K562 (cell line): ENCODE data around the gene PEX13. TPM values are rescaled to one million over a fixed set of nuclear protein-coding genes. Genes with fewer than 3 reads are reported as not detected.

Source experiments
- ATF3 ChIP-seq, 2 experiments: fragments of 450-650 bp in 1 of 2; sonication (generic) in 1 of 2; formaldehyde crosslinking in 1 of 2; IDR thresholded peaks in 1 of 2; conservative IDR thresholded peaks in 1 of 2; 2 replicates each; pipeline versions ENCODE4 v1.6.1 to v1.8.1; 2016 to 2023; ENCODE audit warnings: mild to moderate bottlenecking in 2 of 2, moderate library complexity in 2 of 2, inconsistent platforms in 1 of 2, missing genetic modification reagents in 1 of 2
- ATF6 ChIP-seq: sonication (generic); formaldehyde crosslinking; IDR thresholded peaks from 2 replicates; pipeline ENCODE4 v1.4.0; 2020; ENCODE audit warnings: mild to moderate bottlenecking, missing genetic modification reagents
- BDP1 ChIP-seq: IDR thresholded peaks from 3 replicates; pipeline ENCODE4 v1.6.1; 2011; ENCODE audit not compliant: insufficient read length, insufficient read depth
- CEBPG ChIP-seq, 3 experiments: fragments of 200-800 bp in 1 of 3; sonication (Bioruptor generic) in 1 of 3; sonication (generic) in 1 of 3; formaldehyde crosslinking in 1 of 3; IDR thresholded peaks in 2 of 3; conservative IDR thresholded peaks in 1 of 3; 2 replicates each; pipeline versions ENCODE4 v1.6.1 to v1.8.0; 2016 to 2022; ENCODE audit warnings: missing compliant biosample characterization in 2 of 3, missing genetic modification characterization in 2 of 3, mild to moderate bottlenecking in 1 of 3, missing genetic modification reagents in 1 of 3
- CGGBP1 ChIP-seq: fragments of 250-450 bp; sonication (Bioruptor Pico); IDR thresholded peaks from 2 replicates; pipeline ENCODE4 v1.9.0; 2021; ENCODE audit warnings: mild to moderate bottlenecking
- ETV1 ChIP-seq: fragments of 450-650 bp; conservative IDR thresholded peaks from 2 replicates; pipeline ENCODE4 v1.6.1; 2016; ENCODE audit warnings: missing genetic modification characterization, control low read depth, low read depth, missing compliant biosample characterization
- FOXA3 ChIP-seq, 2 experiments: fragments of 450-650 bp in 1 of 2; sonication (generic) in 1 of 2; formaldehyde crosslinking; IDR thresholded peaks in 1 of 2; conservative IDR thresholded peaks in 1 of 2; 2 replicates each; pipeline versions ENCODE4 v1.4.0 to v1.8.0; 2020 to 2022; ENCODE audit warnings: mild to moderate bottlenecking in 2 of 2, missing genetic modification reagents in 1 of 2
- KLF10 ChIP-seq: fragments of 250-450 bp; sonication (Bioruptor Pico); IDR thresholded peaks from 2 replicates; pipeline ENCODE4 v1.6.1; 2021; ENCODE audit warnings: matching md5 sums
- STAT5A ChIP-seq: IDR thresholded peaks from 2 replicates; pipeline ENCODE4 v1.6.1; 2012; ENCODE audit warnings: low read length, inconsistent platforms, borderline replicate concordance
- TRIM24 ChIP-seq, 2 experiments: fragments of 450-650 bp; IDR thresholded peaks; 2 replicates each; pipeline ENCODE4 v1.6.1; 2016
- TRIM28 ChIP-seq: fragments of 450-650 bp; IDR thresholded peaks from 2 replicates; pipeline ENCODE4 v1.6.1; 2017
- ZFP30 ChIP-seq: fragments of 250-450 bp; sonication (Bioruptor Pico); IDR thresholded peaks from 2 replicates; pipeline ENCODE4 v1.8.0; 2022; ENCODE audit warnings: moderate library complexity, mild to moderate bottlenecking, inconsistent platforms, borderline replicate concordance
- ZNF174 ChIP-seq: fragments of 250-450 bp; sonication (Bioruptor Pico); IDR thresholded peaks from 2 replicates; pipeline ENCODE4 v1.4.0; 2020; ENCODE audit warnings: mild to moderate bottlenecking
- ZNF717 ChIP-seq: fragments of 250-450 bp; sonication (Bioruptor Pico); IDR thresholded peaks from 2 replicates; pipeline ENCODE4 v1.5.0; 2021
- ZNF77 ChIP-seq: fragments of 250-450 bp; sonication (Bioruptor Pico); IDR thresholded peaks from 2 replicates; pipeline ENCODE4 v1.5.0; 2020
- ZSCAN29 ChIP-seq: fragments of 450-650 bp; IDR thresholded peaks from 2 replicates; pipeline ENCODE4 v1.6.1; 2017
- ZSCAN32 ChIP-seq: fragments of 450-650 bp; formaldehyde crosslinking; IDR thresholded peaks from 2 replicates; pipeline ENCODE4 v1.4.0; 2020; ENCODE audit warnings: mild to moderate bottlenecking, moderate library complexity
- polyA plus RNA-seq, 8 experiments: library from polyadenylated mRNA; depleted of rRNA in 4 of 8; stranded (reverse) in 5 of 8; unstranded in 3 of 8; fragments of >200 nt; fragmentation: Nextera tagmentation in 2 of 8; fragmentation: Illumina TruSeq in 1 of 8; extraction: Ambion mirVana in 2 of 8; extraction: Trizol in 1 of 8; gene quantifications; 2 replicates each; pipeline versions ENCODE4 v1.2.1 to v1.2.3, GENCODE V29; 2011 to 2014; ENCODE audit warnings: inconsistent platforms in 1 of 8, missing spikeins in 1 of 8
- total RNA-seq, 7 experiments: library from RNA; depleted of rRNA in 6 of 7; stranded (reverse); fragments of >200 nt in 6 of 7; fragmentation: Illumina TruSeq in 2 of 7; extraction: Trizol in 2 of 7; gene quantifications; 2 replicates each; pipeline versions ENCODE4 v1.2.1 to v1.2.3, GENCODE V29; 2011 to 2021; ENCODE audit warnings: low replicate concordance in 1 of 7

Gene PEX13
- total and polyA plus RNA-seq, 9 of the 15 experiments (the other 6 are each of a cell fraction or from before 2014, with no cell fraction given), result 4.0 to 30.4 (median 18.8) TPM

GRCh38 chr2:60989259-60989658, 28.3 kb upstream of the PEX13 start (continued):
- TF ChIP-seq BDP1 (no peak), ZSCAN29 (no peak), TRIM24 (IDR thresholded peaks at IDR 0.05) (peak in 1 of 2 experiments; percentile 72; a peak in 1 of 4 replicates), ZNF717 (CRISPR knock-in tag) (no peak), ZNF77 (CRISPR knock-in tag) (no peak), KLF10 (CRISPR knock-in tag) (no peak), STAT5A (no peak), ZFP30 (CRISPR knock-in tag) (no peak), FOXA3 (CRISPR knock-in tag; conservative IDR thresholded peaks at IDR 0.05 in 1 of 2, IDR thresholded peaks at IDR 0.05 in 1 of 2) (peak in 1 of 2 experiments; percentile 74; a peak in 3 of 4 replicates), ZSCAN32 (CRISPR knock-in tag) (no peak), CEBPG (CRISPR knock-in tag; IDR thresholded peaks at IDR 0.05) (no peak), CEBPG (tag; conservative IDR thresholded peaks at IDR 0.05 in 1 of 2, IDR thresholded peaks at IDR 0.05 in 1 of 2) (peak in 1 of 2 experiments; percentile 82; a peak in 2 of 4 replicates), ATF6 (no peak), ZNF174 (CRISPR knock-in tag) (no peak), TRIM28 (no peak), ETV1 (tag) (no peak), ATF3 (IDR thresholded peaks at IDR 0.05) (peak; percentile 67; the same call in 1 of the 2 replicates), ATF3 (CRISPR knock-in tag; conservative IDR thresholded peaks at IDR 0.05) (no peak), CGGBP1 (CRISPR knock-in tag) (no peak)
- TF ChIP-seq, all 486 proteins: peak for 8
